SK-N-SH (cell line): ENCODE measurements around the gene MRPL44.

Experiments used
- CHD2 ChIP-seq: fragments of 150-350 bp; IDR thresholded peaks from 2 replicates; pipeline ENCODE4 v1.6.1; 2018; ENCODE audit warnings: low read length; ENCODE audit not compliant: partially characterized antibody
- CTCF ChIP-seq: fragments of 200-600 bp; sonication (generic); IDR thresholded peaks from 2 replicates; pipeline ENCODE4 v1.6.1; 2017; ENCODE audit warnings: antibody characterized with exemption, mild to moderate bottlenecking, moderate library complexity
- MEF2A ChIP-seq: IDR thresholded peaks from 2 replicates; pipeline ENCODE4 v1.4.0; 2012; ENCODE audit warnings: low read depth, borderline replicate concordance
- NRF1 ChIP-seq: IDR thresholded peaks from 2 replicates; pipeline ENCODE4 v1.6.1; 2012; ENCODE audit warnings: low read depth, mild to moderate bottlenecking, low read length
- POLR2AphosphoS5 ChIP-seq: IDR thresholded peaks from 2 replicates; pipeline ENCODE4 v1.6.1; 2012; ENCODE audit warnings: low read depth, low read length
- SIN3A ChIP-seq: IDR thresholded peaks from 2 replicates; pipeline ENCODE4 v1.6.1; 2012; ENCODE audit warnings: low read depth, mild to moderate bottlenecking, low read length, moderate library complexity, borderline replicate concordance
- SMC3 ChIP-seq: IDR thresholded peaks from 2 replicates; pipeline ENCODE4 v1.6.1; 2012; ENCODE audit warnings: low read depth, low read length, improper control_type of control experiment

- TF ChIP-seq SMC3: no peak
- TF ChIP-seq CTCF: no peak
- no peak for TF ChIP-seq MEF2A
- TF ChIP-seq CHD2: no peak
- TF ChIP-seq POLR2AphosphoS5: no peak
- no peak for TF ChIP-seq NRF1
- TF ChIP-seq SIN3A: no peak
These were observed 12.1 kb downstream of the MRPL44 start for GRCh38 chr2:223969315-223969714.
